HepG2 (cell line): ENCODE data around the gene HLA-DRB5.

ENCODE experiments used
- CBFB ChIP-seq: sonication (generic); formaldehyde crosslinking; IDR thresholded peaks from 2 replicates; pipeline ENCODE4 v1.4.0; 2020; ENCODE audit warnings: missing genetic modification reagents
- CTCF ChIP-seq: sonication (generic); formaldehyde crosslinking; IDR thresholded peaks from 2 replicates; pipeline ENCODE4 v1.5.0; 2020; ENCODE audit warnings: mild to moderate bottlenecking, missing genetic modification reagents, moderate library complexity
- FOXM1 ChIP-seq: sonication (generic); formaldehyde crosslinking; IDR thresholded peaks from 2 replicates; pipeline ENCODE4 v1.5.0; 2020; ENCODE audit warnings: missing genetic modification reagents
- FOXP1 ChIP-seq, 2 experiments: fragments of 450-650 bp in 1 of 2; IDR thresholded peaks; 2 replicates each; pipeline ENCODE4 v1.6.1; 2017 to 2018; ENCODE audit warnings: antibody characterized with exemption in 1 of 2
- TCF7L2 ChIP-seq: IDR thresholded peaks from 2 replicates; pipeline ENCODE4 v1.6.1; 2011; ENCODE audit warnings: mild to moderate bottlenecking, low read depth, low read length, moderate library complexity
- YY1 ChIP-seq: IDR thresholded peaks from 2 replicates; pipeline ENCODE4 v1.6.1; 2011; ENCODE audit warnings: low read length, low read depth, moderate library complexity, mild to moderate bottlenecking; ENCODE audit not compliant: insufficient read depth, insufficient replicate concordance

- no peak for TF ChIP-seq FOXM1
- no peak for TF ChIP-seq TCF7L2
- no peak for TF ChIP-seq FOXP1 (IDR thresholded peaks at IDR 0.05)
- TF ChIP-seq FOXP1 (CRISPR knock-in tag; IDR thresholded peaks at IDR 0.05) = no peak
- no peak for TF ChIP-seq CTCF
- TF ChIP-seq CBFB (CRISPR knock-in tag) = no peak
- TF ChIP-seq YY1 = no peak
Observed at GRCh38 chr6:32562940-32563339, 32.9 kb upstream of the HLA-DRB5 start.
